ENCODE measurements around the gene CDK5RAP1.
"Not testable (repeated sequence)": the region's sequence is repeated elsewhere in the genome, so short reads cannot be mapped to it uniquely, and the experiment has no call there.

CDK5RAP1 gene

DNA sequence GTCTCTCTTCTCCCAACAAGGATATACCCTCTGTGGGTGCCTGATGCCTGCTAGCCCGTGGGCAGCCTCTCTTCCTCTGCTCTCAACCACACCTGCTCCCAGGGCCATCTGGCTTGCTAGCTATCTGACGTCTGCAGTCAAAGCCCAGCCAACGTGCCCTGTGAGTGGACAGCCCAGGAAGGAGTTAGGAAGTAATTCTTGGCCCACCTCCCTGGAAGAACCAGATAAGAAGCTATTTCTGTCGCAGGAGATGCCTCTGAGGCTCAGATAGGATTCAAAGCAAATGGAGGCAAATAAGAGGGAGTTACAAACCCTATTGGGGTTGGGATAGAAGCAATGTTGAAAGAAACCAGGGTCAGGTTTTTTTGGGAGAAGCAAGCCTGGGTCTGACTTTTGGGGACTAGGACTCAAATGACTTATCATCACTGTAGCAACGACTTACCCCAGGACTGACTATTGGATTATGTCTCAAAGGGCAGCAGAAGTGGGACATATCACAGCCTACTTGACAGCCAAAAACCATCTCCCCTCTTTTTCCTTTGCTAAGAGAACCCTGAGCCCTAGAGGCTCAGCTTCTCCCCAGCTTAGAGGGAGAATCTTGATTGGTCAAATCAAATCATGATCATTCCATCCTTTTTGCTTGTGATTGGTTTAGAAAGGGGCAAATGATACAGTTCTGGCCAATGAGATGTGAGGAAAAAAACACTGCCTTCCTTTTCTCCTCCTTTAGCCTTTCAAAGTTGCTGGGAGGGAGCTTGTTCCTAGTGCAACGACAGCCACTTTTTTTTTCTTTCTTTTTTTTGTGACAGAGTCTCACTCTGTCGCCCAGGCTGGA, 18.0 kb upstream of the CDK5RAP1 start:
- DNase-seq, result no peak

DNA sequence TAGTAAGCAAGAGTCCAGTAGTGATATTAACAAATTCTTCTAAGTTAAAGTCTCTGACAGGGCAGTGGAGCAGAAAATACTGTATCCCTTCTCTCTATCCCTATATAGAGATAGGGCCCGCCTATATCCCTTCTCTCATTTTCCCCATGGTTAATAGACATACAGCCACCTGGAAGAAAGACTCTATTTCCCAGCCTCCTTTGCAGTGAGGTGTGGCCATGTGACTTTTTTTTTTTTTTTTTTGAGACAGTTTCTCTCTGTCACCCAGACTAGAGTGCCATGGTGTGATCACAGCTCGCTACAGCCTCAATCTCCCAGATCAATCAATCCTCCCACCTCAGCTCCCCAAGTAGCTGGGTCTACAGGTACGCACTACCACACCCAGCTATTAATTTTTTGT, 16.7 kb upstream of the CDK5RAP1 start:
- DNase-seq, result no peak

DNA sequence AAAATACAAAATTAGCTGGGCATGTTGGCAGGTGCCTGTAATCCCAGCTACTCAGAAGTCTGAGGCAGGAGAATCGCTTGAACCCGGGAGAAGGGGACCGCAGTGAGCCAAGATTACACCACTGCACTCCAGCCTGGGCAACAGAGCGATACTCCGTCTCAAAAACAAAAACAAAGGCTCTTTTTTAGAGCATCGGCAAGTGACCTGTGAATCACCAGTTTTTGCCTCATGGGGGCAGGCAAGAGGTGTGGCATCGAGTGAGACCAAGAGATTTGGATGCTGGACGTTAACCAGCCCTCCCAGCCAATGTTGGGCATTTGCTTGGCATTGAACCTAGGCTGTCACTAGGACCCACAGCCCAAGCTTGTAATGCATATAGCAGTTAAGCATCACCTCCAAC, 14.6 kb upstream of the CDK5RAP1 start:
- DNase-seq, result no peak

DNA sequence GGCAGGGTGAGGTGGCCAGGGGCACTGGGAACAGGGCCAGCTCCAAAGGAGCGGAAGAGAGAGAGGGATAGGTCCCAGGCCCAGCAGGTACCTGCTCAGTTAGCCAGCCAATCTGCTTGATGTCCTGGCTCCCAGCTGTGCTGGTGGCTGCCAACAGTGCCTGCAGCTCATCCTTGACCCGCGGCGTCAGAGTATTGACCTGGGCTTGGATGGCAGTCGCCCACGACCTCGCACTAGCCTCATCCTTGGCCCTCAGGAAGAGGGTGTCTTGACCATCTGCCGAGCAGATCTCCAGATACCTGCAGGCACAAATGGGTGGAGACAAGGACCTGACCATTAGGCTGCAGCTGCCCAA, 11.1 kb upstream of the CDK5RAP1 start:
- no peak for DNase-seq

DNA sequence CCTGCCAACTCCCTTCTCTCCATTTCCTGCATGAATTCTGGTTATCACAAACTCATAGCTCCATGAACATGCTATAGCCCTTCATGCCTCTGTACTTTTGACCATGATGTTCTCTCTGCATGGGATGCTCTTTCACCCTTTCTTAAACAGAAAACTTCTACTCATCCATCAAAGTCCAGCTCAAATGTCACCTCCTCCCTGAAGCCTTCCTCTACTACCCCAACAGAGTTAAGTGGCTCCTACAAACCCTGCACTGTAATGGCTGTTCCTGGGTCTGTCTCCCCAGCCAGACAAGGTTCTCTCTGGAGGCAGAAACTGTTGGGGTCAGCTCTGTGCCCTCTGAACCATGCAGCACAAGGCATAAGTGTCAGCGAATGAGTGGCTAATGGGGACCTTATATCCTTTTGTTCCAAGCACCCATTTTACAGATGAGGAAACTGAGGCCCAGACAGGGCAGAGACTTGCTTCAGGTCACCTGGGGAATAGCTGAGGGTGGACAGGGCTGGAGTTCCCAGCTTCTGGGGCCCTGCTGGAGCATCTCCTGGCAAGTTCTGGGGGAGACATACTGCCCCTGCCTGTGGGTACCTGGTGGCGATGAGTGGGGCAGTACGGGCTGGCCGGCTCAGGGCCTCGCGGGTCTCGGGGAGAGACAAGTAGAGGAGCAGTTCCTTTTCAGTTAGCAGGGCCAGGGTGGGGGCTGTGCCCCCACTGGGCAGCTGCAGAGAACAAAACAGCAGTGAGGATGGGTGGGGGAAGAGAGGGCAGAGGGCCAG, 10.6 kb upstream of the CDK5RAP1 start:
- DNase-seq, result no peak

DNA sequence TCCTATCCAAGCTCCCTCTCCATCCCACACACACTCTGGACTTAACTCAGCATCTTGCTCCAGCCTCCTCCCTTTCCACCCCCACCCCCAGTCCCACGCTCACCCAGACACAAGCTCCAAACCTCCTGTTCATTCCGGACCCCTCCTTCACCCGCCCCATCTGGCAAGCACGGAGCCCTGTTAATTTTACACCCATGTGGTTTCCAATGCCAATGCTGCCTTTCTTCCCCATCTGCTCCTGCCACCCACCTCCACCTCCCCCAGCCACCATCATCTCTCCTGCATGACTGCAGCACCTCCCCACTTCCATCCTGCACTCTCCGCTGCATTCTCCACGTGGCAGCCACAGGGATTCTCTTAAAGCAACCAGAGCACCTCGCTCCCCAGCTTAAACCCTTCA, 9.9 kb upstream of the CDK5RAP1 start:
- DNase-seq, result no peak

DNA sequence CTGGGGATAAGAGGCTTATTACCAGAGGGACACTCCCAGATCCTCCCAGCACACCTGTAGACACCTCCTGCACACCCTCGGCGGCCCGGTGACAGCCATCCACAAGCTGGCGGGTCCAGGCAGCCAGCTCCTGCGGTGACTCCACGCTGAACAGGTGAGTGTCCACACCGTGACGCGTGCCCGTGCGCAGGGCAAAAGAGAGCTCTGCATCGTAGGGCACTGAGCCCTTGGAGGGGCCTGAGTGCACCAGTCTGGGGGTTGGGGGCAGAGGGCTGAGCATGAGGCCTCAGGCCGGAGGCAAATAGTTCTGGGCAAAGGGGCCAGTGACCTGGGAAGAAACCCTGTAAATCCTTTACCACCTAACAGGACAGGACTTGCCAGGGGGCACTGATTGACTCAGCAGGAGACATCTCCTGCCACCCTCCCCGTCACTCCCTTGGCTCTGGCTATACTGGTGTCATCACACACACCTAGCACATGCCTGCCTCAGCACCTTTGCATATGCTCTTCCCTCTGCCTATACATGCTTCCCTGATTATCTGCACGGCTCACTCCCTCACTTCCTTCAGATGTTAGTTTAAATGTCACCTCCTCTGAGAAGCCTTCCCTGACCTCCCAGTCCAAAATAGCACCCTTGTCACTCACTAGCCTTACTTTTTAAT, 8.9 kb upstream of the CDK5RAP1 start:
- DNase-seq, result no peak

DNA sequence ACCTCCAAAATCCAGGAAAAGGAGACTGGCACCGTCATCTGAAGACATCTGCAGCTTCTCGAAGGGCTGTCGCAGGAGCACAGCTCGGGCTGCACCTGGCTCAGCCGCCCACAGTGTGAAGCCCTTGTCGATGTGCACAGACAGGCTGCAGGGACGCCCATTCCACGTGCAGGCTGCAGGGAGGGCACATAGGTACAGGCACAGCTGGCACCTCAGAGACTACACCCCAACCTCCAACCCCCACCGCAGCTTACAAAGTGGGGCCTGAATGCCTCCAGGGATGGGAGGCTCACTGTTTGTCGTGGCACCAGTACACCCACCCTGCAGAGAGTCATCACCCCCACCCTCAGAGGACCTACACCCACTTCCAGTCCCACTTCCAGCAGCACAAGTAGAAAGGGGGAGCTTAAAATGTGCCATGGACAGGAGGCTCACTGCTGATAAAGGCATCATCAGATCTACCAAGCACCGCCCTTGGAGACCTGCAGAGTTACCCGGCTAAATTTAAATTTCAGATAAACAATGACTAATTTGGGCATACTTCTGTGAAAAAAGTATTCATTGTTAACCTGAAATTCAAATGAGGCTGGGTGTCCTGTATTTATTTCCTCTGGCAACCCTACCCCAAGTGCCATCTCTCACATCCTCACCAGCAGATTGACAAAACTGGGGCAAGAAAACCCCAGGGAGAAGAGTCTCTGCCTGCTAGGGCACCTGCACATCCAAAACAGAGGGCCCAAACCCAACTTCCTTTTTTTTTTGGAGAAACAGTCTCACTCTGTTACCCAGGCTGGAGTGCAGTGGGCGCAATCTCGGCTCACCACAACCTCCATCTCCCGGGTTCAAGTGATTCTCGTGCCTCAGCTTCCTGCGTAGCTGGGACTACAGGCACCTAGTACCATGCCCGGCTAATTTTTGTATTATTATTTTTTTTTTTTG, 7.7 kb upstream of the CDK5RAP1 start:
- no peak for DNase-seq

DNA sequence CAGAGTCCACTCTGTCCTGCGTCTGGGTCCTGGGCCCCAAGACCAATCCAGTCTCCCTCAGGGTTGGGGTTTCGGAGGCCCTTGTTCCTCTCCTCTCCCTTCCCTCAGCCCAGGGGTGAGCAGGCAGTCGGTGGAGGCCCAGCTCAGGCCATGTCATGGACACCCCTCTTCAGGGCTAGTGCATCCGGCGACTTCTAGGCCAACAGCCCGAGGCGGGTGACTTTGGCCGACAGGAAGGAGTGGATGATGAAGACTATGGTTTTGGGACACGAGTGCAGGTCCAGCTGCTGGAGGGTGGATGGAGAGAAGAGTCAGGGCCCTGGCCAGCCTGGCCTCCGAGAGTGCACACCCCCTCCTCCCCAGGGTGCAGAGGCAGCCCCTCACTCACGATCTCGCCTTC, 7.0 kb upstream of the CDK5RAP1 start:
- DNase-seq, result no peak

DNA sequence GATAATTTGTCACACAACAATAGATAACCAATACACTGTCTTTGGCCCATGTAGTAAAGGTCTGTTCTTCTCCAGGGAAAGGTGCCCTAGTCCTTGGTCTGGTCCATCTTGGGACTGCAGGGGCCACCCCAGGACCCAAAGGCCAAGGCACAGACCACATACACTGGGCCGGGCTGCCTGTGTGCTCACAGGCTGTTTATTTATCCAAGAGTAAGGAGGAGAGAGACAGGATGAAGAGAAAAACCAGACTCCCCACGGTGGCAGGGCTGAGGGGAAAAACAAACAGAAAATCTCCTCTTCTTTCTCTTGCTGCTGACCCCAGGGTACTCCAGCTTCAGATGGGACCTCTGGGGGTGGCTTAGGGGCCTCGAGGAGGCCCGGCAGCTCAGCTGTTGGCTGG, 6.5 kb upstream of the CDK5RAP1 start:
- no peak for DNase-seq

DNA sequence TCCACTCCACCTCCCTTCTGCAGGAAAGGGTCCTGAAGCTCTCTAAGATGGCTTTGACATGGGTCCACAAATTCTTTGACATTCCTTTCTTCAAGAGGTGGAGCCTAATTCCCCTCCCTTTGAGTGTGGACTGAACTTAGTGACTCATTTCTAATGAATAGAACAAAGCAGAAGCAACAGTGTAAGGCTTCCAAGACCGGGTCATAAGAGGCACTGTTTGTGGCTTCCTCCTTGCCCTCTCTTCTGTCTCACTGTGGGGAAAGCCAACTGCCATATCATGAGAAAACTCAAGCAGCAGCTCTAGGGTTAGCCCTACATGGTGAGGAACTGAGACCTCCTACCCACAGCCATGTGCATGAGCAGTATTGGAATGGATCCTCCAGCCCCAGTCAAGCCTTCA, 5.9 kb upstream of the CDK5RAP1 start:
- no peak for DNase-seq

DNA sequence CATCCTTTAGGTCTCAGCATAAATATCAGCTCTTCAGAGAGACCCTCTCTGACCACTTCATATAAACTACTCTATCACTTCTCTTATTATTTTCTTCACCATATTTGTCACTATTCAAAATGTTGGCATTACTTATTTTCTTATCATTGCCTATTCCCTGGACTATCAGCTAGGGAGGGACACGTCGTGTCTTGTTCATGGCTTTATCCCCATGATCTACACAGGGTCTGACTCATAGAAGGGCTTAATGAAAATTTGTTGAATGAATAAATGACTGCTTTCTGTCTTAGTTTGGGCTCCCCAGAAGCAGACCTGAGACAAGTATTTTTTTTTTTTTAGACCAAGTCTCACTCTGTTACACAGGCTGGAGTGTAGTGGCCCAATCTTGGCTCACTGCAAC, 3.0 kb upstream of the CDK5RAP1 start:
- DNase-seq, result no peak

DNA sequence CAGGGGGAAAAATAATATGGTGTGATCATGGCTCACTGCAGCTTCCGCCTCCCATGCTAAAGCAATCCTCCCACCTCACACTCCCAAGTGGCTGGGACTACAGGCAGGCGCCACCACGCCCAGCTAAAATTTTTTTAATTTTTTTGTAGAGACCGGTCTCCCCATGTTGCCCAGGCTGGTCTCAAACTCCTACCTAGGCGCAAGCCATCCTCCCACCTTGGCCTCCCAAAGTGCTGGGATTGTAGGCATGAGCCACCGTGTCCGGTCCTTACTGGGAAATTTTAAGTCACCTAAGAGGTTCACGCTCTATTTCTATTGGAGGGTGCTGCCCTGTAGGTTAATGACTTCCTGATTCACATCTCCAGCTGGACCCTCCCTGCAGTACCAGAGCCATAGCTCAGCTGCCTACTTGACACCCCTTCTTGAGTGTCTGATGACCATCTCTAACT, 626 bp upstream of the CDK5RAP1 start:
- DNase-seq, result no peak

DNA sequence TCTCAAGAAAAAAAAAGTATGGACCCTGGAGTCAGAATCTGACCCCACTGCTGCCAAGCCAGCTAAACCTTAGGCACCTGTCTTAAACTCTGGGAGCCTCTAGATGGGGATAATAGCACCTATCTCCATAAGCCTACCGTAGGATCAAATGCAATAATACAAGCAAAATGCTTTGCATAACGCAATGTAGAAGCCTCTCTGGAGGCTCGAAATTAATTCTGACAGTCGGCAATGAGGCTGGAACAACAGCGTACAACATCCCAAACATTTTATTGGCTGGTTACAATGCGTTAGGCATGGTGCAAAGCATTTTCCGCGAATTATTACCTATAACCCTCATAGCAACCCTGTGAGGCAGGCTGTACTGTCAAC, 521 bp downstream of the CDK5RAP1 start:
- DNase-seq, result no peak

DNA sequence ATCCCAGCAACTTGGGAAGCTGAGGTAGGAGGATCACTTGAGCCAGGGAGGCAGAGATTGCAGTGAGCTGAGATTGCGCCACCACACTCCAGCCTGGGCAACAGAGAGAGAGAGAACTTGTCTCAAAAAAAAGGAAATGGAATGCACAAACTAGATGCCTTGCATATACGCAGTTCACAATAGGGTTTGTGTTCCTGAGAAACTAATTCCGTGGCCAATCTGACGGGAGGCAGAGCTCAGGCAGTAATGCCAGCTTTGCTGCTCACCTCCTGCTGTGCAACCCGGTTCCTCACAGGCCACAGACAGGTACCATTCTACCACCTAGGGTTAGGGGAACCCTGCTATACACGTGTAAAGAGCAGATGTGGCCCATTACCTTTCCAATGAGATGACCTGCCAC, 1.4 kb downstream of the CDK5RAP1 start:
- no peak for DNase-seq

DNA sequence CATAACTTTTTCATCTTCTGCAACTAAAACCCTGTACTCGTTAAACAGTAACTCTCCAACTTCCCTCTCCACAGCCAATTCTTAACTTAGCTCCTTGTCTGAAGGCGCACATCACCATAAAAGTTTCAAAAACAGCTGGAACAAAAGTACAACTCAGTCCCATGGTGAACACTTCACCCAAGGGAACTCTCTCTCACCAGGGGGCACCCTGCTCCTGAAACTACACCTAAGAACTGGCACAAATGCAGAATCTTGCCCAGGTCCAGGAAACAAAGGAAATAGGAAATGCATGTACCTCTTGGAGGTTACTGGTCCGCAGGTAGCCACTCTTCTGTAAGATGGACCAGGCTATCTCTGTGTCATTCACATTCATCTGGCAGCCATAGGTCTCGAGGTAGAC, 6.6 kb downstream of the CDK5RAP1 start:
- no peak for DNase-seq

DNA sequence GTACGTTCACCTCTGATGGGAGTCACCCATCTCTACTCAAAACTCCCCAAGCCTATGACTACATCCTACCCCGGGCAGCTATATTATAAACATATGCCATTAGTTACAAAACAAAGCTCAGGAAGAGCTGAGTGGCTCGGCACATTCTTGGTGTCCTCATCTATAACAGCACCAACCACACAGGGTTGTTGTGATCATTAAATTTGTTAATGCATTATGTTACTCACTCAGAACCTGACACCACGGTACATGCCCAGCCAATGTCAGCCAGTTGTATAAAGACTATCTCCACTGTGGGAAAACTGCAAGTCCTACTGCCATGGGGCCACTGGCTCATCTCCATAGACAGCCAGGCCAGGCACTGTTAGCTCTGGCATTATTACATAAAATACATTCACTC, 7.7 kb downstream of the CDK5RAP1 start:
- no peak for DNase-seq

DNA sequence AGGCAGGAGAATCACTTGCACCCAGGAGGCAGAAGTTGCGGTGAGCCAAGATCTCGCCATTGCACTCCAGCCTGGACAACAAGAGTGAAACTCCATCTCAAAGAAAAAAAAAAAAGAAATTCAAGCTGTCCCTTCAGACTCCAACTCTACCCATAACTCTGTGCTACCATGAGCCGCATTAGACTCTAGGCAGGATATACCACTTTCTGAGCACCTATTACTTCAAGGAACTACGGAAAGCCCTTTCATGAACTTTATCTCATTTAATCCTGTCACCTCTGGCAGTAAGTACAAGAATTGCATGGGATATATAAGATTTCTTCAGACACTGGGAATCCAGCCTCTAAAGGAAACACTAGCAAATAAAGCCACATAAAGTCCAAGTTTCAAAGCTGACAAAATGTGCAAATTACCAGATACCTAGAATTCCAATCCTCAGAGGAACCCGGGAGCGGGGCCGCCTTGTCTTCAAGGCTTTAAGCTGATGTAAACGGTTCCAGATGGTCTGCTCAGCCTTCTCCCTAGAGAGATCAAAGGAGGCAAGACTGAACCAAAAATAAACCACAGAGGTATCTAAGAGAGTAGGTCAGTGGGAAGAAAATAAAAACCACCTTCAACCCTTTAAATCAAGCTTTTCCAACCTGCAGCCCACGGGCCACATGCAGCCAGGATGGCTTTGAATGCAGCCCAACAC, 9.4 kb downstream of the CDK5RAP1 start:
- DNase-seq, result no peak

DNA sequence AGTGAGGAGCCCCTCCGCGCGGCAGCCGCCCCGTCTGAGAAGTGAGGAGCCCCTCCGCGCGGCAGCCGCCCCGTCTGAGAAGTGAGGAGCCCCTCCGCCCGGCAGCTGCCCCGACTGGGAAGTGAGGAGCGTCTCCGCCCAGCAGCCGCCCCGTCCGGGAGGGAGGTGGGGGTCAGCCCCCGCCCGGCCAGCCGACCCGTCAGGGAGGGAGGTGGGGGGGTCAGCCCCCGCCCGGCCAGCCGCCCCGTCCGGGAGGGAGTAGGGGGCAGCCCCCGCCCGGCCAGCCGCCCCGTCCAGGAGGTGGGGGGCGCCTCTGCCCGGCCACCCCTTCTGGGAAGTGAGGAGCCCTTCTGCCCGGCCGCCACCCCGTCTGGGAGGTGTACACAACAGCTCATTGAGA, 12.0 kb downstream of the CDK5RAP1 start:
- DNase-seq, result not testable (repeated sequence)

DNA sequence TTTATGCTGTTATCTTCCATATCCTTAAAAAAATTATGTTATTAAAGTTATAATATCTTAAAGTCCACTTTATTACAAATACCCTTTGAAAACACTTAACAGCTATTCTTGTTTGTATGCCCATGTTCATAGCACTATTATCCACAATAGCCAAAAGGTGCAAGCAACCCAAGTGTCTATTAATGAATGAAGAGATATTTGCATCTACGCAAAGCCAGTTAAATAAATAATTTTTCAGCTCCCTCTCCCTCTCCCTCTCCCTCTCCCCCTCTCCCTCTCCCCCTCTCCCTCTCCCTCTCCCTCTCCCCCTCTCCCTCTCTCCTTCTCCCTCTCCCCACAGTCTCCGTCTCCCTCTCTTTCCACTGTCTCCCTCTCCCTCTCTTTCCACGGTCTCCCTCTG, 13.1 kb downstream of the CDK5RAP1 start:
- no peak for DNase-seq

DNA sequence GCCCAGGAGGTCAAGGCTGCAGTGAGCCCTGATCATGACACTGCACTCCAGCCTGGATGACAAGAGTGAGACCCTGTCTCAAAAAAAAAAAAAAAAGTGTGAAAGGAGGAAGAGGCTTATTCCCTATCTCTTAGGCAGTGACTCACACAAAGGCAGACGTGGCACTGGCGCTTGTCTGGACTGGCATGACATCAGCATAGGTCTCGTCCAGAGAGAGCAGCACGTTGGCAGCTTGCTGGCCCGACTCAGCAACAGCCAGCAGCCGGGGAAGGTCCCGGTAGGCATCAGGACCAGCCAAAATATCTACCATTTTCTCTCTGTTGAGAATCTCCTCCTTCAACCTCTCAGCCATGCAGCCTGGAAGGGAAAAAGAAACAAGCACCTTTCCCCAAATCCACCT, 14.1 kb downstream of the CDK5RAP1 start:
- no peak for DNase-seq

DNA sequence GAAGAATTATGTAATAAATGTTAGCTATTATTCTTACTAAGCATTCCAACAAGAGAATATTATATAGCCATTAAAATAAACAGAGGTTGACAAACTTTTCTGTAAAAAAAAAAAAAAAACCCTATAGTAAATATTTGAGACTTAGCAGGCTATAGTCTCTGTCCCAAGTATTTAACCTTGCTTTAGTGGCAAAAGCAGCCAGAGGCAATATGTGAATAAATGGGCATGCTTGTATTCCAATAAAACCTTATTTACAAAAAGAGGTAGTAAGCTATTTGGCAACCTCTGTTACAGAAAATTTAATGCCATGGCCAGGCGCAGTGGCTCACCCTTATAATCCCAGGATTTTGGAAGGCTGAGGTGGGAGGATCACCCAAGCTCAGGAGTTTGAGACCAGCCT, 14.6 kb downstream of the CDK5RAP1 start:
- DNase-seq, result no peak

All from NCI-H187 treated with DMSO at 0.1 percent for 48 hours (cell line).